HEK293 (cell line): ENCODE data around the gene GNPDA2.

ENCODE experiments used
- CTCF ChIA-PET: fragments of 350-600 bp; formaldehyde crosslinking; extraction: SDS; loops from one replicate; lab custom pipeline; 2021; ENCODE audit warnings: antibody characterized with exemption; lab: Yijun Ruan, JAX
- POLR2A ChIA-PET: fragments of 300-600 bp; formaldehyde crosslinking; extraction: SDS; loops from one replicate; lab custom pipeline; 2020; ENCODE audit warnings: antibody characterized with exemption, inconsistent platforms; lab: Yijun Ruan, JAX
- H3K27ac ChIP-seq: fragments of 200-500 bp; sonication (Bioruptor generic); 2 replicates; pipeline ENCODE4 v1.5.1; 2014; ENCODE audit warnings: low read depth, low read length, control low read depth, inconsistent platforms; ENCODE audit errors: extremely low read depth
- H3K36me3 ChIP-seq, 2 experiments: fragments of 200-500 bp in 1 of 2; sonication (Bioruptor generic) in 1 of 2; 1 replicate in 1 of 2; 2 replicates in 1 of 2; pipeline ENCODE4 v1.5.1; 2014 to 2017; ENCODE audit warnings: inconsistent platforms in 2 of 2, low read length in 2 of 2; ENCODE audit not compliant: control insufficient read depth in 2 of 2, insufficient read depth in 1 of 2
- H3K4me1 ChIP-seq: fragments of 200-500 bp; sonication (Bioruptor generic); 2 replicates; pipeline ENCODE4 v1.5.1; 2014; ENCODE audit warnings: mild to moderate bottlenecking, low read length, inconsistent platforms; ENCODE audit not compliant: control insufficient read depth, insufficient read depth
- H3K4me3 ChIP-seq: 2 replicates; pipeline ENCODE4 v1.5.1; 2011; ENCODE audit warnings: low read depth, mild to moderate bottlenecking, control low read depth, low read length, moderate library complexity
- H3K9me3 ChIP-seq: fragments of 200-500 bp; sonication (Bioruptor generic); 2 replicates; pipeline ENCODE4 v1.5.1; 2014; ENCODE audit warnings: low read depth, low read length, inconsistent platforms; ENCODE audit not compliant: control insufficient read depth, insufficient read depth
- BCL11B ChIP-seq: fragments of 450-650 bp; formaldehyde crosslinking; IDR thresholded peaks from 2 replicates; pipeline ENCODE4 v1.5.1; 2016; ENCODE audit warnings: low read depth, missing biosample characterization, missing genetic modification characterization
- GLIS2 ChIP-seq: fragments of 450-650 bp; formaldehyde crosslinking; IDR thresholded peaks from 2 replicates; pipeline ENCODE4 v1.5.1; 2016; ENCODE audit warnings: missing biosample characterization, missing genetic modification characterization
- OVOL3 ChIP-seq: fragments of 450-650 bp; formaldehyde crosslinking; IDR thresholded peaks from 2 replicates; pipeline ENCODE4 v1.5.1; 2016; ENCODE audit warnings: missing biosample characterization, missing genetic modification characterization
- SETDB1 ChIP-seq: IDR thresholded peaks from one replicate; pipeline ENCODE4 v1.6.1; 2017; ENCODE audit warnings: mild to moderate bottlenecking, low read length, moderate library complexity, mixed read lengths; ENCODE audit not compliant: insufficient read length
- ZNF214 ChIP-seq: fragments of 450-650 bp; formaldehyde crosslinking; IDR thresholded peaks from 2 replicates; pipeline ENCODE4 v1.5.1; 2017; ENCODE audit warnings: missing biosample characterization, mild to moderate bottlenecking, missing genetic modification characterization, borderline replicate concordance
- ZNF366 ChIP-seq: fragments of 450-650 bp; formaldehyde crosslinking; conservative IDR thresholded peaks from 2 replicates; pipeline ENCODE4 v1.5.1; 2016; ENCODE audit warnings: missing biosample characterization, missing genetic modification characterization
- ZNF521 ChIP-seq: fragments of 450-650 bp; formaldehyde crosslinking; IDR thresholded peaks from 2 replicates; pipeline ENCODE4 v1.5.1; 2017; ENCODE audit warnings: missing biosample characterization, mild to moderate bottlenecking, missing genetic modification characterization
- ZNF548 ChIP-seq: fragments of 450-650 bp; formaldehyde crosslinking; IDR thresholded peaks from 2 replicates; pipeline ENCODE4 v1.5.1; 2016; ENCODE audit warnings: missing biosample characterization, missing genetic modification characterization
- ZNF654 ChIP-seq: fragments of 450-650 bp; formaldehyde crosslinking; IDR thresholded peaks from 2 replicates; pipeline ENCODE4 v1.5.1; 2016; ENCODE audit warnings: low read depth, missing biosample characterization, missing genetic modification characterization
- ZNF747 ChIP-seq: fragments of 450-650 bp; formaldehyde crosslinking; IDR thresholded peaks from 2 replicates; pipeline ENCODE4 v1.5.1; 2016; ENCODE audit warnings: missing biosample characterization, missing genetic modification characterization
- ZNF843 ChIP-seq: fragments of 450-650 bp; formaldehyde crosslinking; IDR thresholded peaks from 2 replicates; pipeline ENCODE4 v1.5.1; 2016; ENCODE audit warnings: missing biosample characterization, missing genetic modification characterization
- TF ChIP-seq, protein P1 (sequence below): fragments of 450-650 bp; formaldehyde crosslinking; IDR thresholded peaks from 2 replicates; pipeline ENCODE4 v1.5.1; 2017; ENCODE audit warnings: missing biosample characterization, missing genetic modification characterization
- TF ChIP-seq, protein P2 (sequence below): fragments of 450-650 bp; formaldehyde crosslinking; IDR thresholded peaks from 2 replicates; pipeline ENCODE4 v1.5.1; 2017; ENCODE audit warnings: missing biosample characterization, missing genetic modification characterization
- TF ChIP-seq, protein P3 (sequence below): fragments of 450-650 bp; IDR thresholded peaks from 2 replicates; pipeline ENCODE4 v1.5.1; 2018; ENCODE audit warnings: missing biosample characterization, missing genetic modification characterization

Gene GNPDA2

DNA sequence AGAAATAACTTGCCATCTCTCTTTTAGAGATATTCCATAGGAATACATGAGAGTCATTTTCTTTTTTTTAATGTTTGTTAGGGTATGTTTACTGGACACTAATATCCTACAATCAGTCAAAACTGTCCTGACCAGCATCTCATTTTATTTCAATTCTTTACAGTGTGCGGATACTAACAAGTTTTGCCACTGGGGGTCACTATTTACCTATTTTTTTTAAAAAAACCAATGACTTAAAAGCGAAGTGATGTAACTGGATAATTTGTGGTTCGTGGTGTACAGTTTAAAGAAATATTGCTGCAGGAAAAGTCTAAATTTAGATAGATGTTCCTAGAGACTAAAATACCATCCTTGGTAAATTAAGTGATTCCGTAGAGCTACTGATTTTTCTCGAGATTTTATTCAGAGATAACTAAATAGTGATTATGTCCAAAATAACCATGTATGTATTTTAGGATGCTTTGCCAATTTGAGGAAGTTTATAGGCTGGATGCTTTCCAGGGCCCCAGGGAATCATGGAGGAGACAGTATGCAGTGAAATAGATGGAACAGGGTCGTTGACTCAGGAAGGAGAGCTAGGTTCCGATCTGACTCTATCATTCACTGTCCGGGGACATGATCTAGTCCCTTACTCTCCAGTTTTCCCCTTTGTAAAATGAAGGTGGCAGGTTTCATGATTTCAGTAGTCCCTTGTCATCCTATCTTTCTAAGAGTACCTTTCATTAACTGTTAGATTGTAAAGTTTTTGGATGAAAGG, 34.0 kb upstream of the GNPDA2 start:
- CTCF ChIA-PET, result interaction anchor here (0.6 to 1.0 kb wide), 11 partner anchors 9 to 1546 kb away, joined by 3 to 5 read pairs (median 3); no protein-coding TSS in a partner anchor
- TF ChIP-seq ZNF747 (tag by site-specific recombination) (no peak), ZNF654 (tag by site-specific recombination) (peak; percentile 61)
- TF ChIP-seq, protein P1, sequence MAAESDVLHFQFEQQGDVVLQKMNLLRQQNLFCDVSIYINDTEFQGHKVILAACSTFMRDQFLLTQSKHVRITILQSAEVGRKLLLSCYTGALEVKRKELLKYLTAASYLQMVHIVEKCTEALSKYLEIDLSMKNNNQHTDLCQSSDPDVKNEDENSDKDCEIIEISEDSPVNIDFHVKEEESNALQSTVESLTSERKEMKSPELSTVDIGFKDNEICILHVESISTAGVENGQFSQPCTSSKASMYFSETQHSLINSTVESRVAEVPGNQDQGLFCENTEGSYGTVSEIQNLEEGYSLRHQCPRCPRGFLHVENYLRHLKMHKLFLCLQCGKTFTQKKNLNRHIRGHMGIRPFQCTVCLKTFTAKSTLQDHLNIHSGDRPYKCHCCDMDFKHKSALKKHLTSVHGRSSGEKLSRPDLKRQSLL, result no peak
- TF ChIP-seq, all 188 proteins: peak for 1
- no peak overlapping the region for H3K27ac ChIP-seq
- no peak overlapping the region for H3K4me3 ChIP-seq
- POLR2A ChIA-PET, result no interaction called here
- no peaks in the 10 kb centered on the region for H3K4me1 ChIP-seq
- H3K9me3 ChIP-seq, result no peaks in the 10 kb centered on the region
- H3K36me3 ChIP-seq, result no peaks in the 10 kb centered on the region

DNA sequence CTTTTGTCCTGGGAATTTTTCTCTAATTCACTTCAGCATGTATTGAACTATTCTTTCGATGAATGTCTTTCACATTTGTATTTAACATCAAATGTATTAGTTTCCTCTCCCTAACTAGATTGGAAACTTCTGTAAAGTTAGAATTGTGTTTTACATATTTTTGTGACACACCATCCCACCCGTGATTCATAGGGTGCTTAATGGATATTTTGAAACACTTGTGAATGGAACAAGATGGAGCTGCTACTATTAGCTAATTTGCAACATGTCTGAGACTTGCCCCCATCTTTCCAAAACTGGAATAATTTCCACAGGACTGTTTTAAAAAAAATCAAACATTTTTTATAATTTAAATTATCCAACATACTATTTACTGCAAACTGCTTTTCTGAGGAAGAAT, 30.2 kb upstream of the GNPDA2 start:
- TF ChIP-seq ZNF214 (no peak), ZNF366 (no peak), GLIS2 (tag by site-specific recombination) (no peak), ZNF521 (tag by site-specific recombination) (no peak), ZNF747 (tag by site-specific recombination) (no peak), BCL11B (tag by site-specific recombination) (no peak), SETDB1 (no peak)
- TF ChIP-seq, all 188 proteins: peak for 0
- Histone ChIP-seq H3K36me3 (no peaks in the 10 kb centered on the region), H3K4me1 (no peaks in the 10 kb centered on the region), H3K27ac (no peak overlapping the region), H3K9me3 (no peaks in the 10 kb centered on the region), H3K4me3 (no peak overlapping the region)
- ChIA-PET POLR2A (no interaction called here), CTCF (no interaction called here)

DNA sequence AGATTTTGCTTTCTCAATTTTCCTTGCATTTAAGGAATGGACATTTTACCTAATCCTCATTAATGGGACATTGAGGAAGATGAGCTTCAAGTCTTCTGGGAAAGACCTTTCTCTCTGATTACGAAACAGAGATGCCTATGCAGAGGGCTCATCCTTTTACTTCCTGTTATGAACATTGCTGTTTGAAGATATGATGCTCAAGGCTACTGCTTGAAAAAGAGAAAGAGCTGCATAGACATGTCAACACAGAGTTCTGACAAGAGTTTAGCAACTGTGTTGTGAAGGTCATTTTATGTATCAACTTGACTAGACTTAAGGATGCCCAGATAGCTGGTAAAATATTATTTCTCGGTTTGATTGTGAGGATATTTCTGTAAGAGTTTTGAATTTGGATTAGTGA, 13.8 kb upstream of the GNPDA2 start:
- no peaks in the 10 kb centered on the region for H3K36me3 ChIP-seq
- TF ChIP-seq, protein P2, sequence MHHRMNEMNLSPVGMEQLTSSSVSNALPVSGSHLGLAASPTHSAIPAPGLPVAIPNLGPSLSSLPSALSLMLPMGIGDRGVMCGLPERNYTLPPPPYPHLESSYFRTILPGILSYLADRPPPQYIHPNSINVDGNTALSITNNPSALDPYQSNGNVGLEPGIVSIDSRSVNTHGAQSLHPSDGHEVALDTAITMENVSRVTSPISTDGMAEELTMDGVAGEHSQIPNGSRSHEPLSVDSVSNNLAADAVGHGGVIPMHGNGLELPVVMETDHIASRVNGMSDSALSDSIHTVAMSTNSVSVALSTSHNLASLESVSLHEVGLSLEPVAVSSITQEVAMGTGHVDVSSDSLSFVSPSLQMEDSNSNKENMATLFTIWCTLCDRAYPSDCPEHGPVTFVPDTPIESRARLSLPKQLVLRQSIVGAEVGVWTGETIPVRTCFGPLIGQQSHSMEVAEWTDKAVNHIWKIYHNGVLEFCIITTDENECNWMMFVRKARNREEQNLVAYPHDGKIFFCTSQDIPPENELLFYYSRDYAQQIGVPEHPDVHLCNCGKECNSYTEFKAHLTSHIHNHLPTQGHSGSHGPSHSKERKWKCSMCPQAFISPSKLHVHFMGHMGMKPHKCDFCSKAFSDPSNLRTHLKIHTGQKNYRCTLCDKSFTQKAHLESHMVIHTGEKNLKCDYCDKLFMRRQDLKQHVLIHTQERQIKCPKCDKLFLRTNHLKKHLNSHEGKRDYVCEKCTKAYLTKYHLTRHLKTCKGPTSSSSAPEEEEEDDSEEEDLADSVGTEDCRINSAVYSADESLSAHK, result no peak
- TF ChIP-seq ZNF843 (tag by site-specific recombination) (no peak), ZNF548 (no peak), OVOL3 (tag by site-specific recombination) (no peak)
- TF ChIP-seq, protein P3, sequence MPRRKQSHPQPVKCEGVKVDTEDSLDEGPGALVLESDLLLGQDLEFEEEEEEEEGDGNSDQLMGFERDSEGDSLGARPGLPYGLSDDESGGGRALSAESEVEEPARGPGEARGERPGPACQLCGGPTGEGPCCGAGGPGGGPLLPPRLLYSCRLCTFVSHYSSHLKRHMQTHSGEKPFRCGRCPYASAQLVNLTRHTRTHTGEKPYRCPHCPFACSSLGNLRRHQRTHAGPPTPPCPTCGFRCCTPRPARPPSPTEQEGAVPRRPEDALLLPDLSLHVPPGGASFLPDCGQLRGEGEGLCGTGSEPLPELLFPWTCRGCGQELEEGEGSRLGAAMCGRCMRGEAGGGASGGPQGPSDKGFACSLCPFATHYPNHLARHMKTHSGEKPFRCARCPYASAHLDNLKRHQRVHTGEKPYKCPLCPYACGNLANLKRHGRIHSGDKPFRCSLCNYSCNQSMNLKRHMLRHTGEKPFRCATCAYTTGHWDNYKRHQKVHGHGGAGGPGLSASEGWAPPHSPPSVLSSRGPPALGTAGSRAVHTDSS (tag by site-specific recombination), result no peak
- TF ChIP-seq, all 188 proteins: peak for 0
- H3K9me3 ChIP-seq, result no peaks in the 10 kb centered on the region
- POLR2A ChIA-PET, result no interaction called here
- CTCF ChIA-PET, result no interaction called here
- no peak overlapping the region for H3K27ac ChIP-seq
- H3K4me1 ChIP-seq, result no peaks in the 10 kb centered on the region
- H3K4me3 ChIP-seq, result no peak overlapping the region
